Measurements from ENCODE around the gene ACTR1B.

DNA sequence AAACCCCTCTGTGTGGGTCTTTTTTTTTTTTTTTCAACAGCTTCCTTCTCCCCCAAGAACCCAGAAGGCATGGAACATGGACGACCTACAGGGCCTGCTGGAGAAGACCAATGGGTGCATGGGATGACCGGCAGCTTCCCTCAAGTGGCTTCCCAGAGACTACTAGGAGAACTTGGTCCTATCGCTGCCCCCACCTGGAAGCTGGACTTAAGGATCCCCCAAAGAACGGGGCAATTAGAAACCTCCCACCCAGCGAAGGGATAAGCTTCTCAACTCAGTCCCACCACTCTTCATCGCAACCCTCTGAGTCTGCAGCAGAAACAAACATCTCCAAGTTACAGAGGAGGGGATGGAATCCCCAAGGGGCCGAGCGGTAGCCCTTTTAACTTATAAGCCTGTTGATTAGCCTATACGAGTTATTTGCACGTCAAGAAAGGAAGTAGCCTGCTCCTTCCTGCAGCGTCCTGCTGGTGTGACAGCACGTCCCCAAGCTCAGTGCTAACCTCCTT, 1.4 kb downstream of the ACTR1B start:
- TF ChIP-seq, protein P1, sequence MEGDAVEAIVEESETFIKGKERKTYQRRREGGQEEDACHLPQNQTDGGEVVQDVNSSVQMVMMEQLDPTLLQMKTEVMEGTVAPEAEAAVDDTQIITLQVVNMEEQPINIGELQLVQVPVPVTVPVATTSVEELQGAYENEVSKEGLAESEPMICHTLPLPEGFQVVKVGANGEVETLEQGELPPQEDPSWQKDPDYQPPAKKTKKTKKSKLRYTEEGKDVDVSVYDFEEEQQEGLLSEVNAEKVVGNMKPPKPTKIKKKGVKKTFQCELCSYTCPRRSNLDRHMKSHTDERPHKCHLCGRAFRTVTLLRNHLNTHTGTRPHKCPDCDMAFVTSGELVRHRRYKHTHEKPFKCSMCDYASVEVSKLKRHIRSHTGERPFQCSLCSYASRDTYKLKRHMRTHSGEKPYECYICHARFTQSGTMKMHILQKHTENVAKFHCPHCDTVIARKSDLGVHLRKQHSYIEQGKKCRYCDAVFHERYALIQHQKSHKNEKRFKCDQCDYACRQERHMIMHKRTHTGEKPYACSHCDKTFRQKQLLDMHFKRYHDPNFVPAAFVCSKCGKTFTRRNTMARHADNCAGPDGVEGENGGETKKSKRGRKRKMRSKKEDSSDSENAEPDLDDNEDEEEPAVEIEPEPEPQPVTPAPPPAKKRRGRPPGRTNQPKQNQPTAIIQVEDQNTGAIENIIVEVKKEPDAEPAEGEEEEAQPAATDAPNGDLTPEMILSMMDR (conservative IDR thresholded peaks at IDR 0.05; ENCODE audit: low read depth in 2 of 2) = peak in 1 of 2 experiments; percentile 20; a peak in 1 of 4 replicates
- no peak for TF ChIP-seq EZH2 (IDR thresholded peaks at IDR 0.05; ENCODE audit: low read depth, unreplicated experiment)
- no peak for TF ChIP-seq REST (IDR thresholded peaks at IDR 0.05; ENCODE audit: unreplicated experiment)
- no peak for TF ChIP-seq CREB1 (CRISPR knock-in tag; IDR thresholded peaks at IDR 0.05; ENCODE audit: low read depth)

Measured in GM23338 (cell line).